Measurements from ENCODE around the gene SPDYC. TPM values are rescaled to one million over a fixed set of nuclear protein-coding genes. Genes with fewer than 3 reads are reported as not detected.

The SPDYC gene
- total RNA-seq, 2 donors from 2014 or later, result not detected

DNA sequence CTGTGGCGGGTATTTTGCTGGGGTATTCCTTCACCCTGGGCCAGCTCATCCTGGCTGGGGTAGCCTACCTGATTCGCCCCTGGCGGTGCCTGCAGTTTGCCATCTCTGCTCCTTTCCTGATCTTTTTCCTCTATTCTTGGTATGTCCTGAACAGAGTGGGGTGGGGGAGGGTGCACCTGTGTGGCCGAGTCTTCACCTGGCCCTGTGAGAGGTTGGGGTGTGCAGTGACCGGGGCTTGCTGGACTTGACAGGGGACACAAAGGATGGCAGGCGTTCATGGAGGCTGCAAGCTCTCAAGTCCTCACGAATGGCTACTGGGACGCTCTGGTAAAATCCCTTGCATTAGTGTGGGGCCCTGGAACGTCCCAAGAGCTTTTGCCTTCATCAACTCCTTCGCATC lies 51.0 kb downstream of the SPDYC start:
- no peak for TF ChIP-seq POLR2A (IDR thresholded peaks at IDR 0.05)
- TF ChIP-seq POLR2AphosphoS5 (IDR thresholded peaks at IDR 0.05), result no peak
- TF ChIP-seq CTCF (IDR thresholded peaks at IDR 0.05), result no peak
- Histone ChIP-seq H3K36me3 (no peaks in the 10 kb centered on the region), H3K4me3 (no peak overlapping the region), H3K27me3 (replicated peaks; ENCODE audit: insufficient read depth) (no peaks in the 10 kb centered on the region), H3K27ac (no peak overlapping the region), H3K9me3 (no peaks in the 10 kb centered on the region), H3K4me1 (replicated peaks) (no peaks in the 10 kb centered on the region)
- no peak for DNase-seq (ENCODE audit: low spot score)
- intact Hi-C loops (cut with DNase I), result no loop called here
- WGBS, result 98% methylated on average over 10 of the region's 10 CpGs

Small RNAs within 50 kb of the gene (microRNA-seq; reads per million reads assigned to microRNA genes)
- 0.67 reads per million for gene MIR6751

Small RNAs within 50 kb of the gene (small RNA-seq; reads per million reads assigned to genes)
- 0 reads per million in 2 donors for gene HIGD1AP10
- gene PDCL2P2, result 0 reads per million in 2 donors
- 0 reads per million in 2 donors for gene RNU2-23P

Other genes starting within 250 kb of the SPDYC start
- gene PPP2R5B, start 245.5 kb upstream of the SPDYC start, total RNA-seq, result 10 to 100 TPM; 14.1 to 32.6 TPM
- not detected for gene GPHA2, start 234.3 kb upstream of the SPDYC start, total RNA-seq
- 1 to 10 TPM in 1 of 2 donors, not detected in 1; 7.4 TPM for gene MAJIN, start 198.1 kb upstream of the SPDYC start, total RNA-seq
- gene BATF2, start 173.3 kb upstream of the SPDYC start, total RNA-seq, result 1 to 10 TPM; 1.5 TPM
- 100 to 1,000 TPM in 1 of 2 donors, 10 to 100 TPM in 1; 86.5 to 135 TPM for gene ARL2, start 156.1 kb upstream of the SPDYC start, total RNA-seq
- gene SNX15, start 142.8 kb upstream of the SPDYC start, total RNA-seq, result 10 to 100 TPM; 23.4 to 25.2 TPM
- 10 to 100 TPM; 25.0 to 29.4 TPM for gene SAC3D1, start 129.0 kb upstream of the SPDYC start, total RNA-seq
- 10 to 100 TPM in 1 of 2 donors, 1 to 10 TPM in 1; 8.5 to 15.6 TPM for gene NAALADL1, start 111.7 kb upstream of the SPDYC start, total RNA-seq
- 10 to 100 TPM in 1 of 2 donors, 1 to 10 TPM in 1; 2.3 to 17.8 TPM for gene CDCA5, start 86.2 kb upstream of the SPDYC start, total RNA-seq
- gene ZFPL1, start 86.0 kb upstream of the SPDYC start, total RNA-seq, result 10 to 100 TPM; 61.6 to 62.6 TPM
- 100 to 1,000 TPM; 323 to 542 TPM for gene VPS51, start 74.0 kb upstream of the SPDYC start, total RNA-seq
- gene TM7SF2, start 58.4 kb upstream of the SPDYC start, total RNA-seq, result 100 to 1,000 TPM in 1 of 2 donors, 10 to 100 TPM in 1; 73.9 to 185 TPM
- gene ZNHIT2, start 52.5 kb upstream of the SPDYC start, total RNA-seq, result 10 to 100 TPM; 32.7 to 37.8 TPM
- 100 to 1,000 TPM; 654 to 691 TPM for gene FAU, start 48.1 kb upstream of the SPDYC start, total RNA-seq
- 100 to 1,000 TPM in 1 of 2 donors, 10 to 100 TPM in 1; 99.9 to 113 TPM for gene MRPL49, start 47.9 kb upstream of the SPDYC start, total RNA-seq
- 100 to 1,000 TPM in 1 of 2 donors, 10 to 100 TPM in 1; 89.7 to 108 TPM for gene SYVN1, start 35.7 kb upstream of the SPDYC start, total RNA-seq
- gene CAPN1, start 11.7 kb downstream of the SPDYC start, total RNA-seq, result 100 to 1,000 TPM; 215 to 374 TPM
- 10 to 100 TPM; 21.6 to 25.9 TPM for gene POLA2, start 91.7 kb downstream of the SPDYC start, total RNA-seq
- 1 to 10 TPM; 7.7 to 8.7 TPM for gene CDC42EP2, start 144.6 kb downstream of the SPDYC start, total RNA-seq
- gene DPF2, start 163.6 kb downstream of the SPDYC start, total RNA-seq, result 10 to 100 TPM; 39.3 to 74.1 TPM
- 1 to 10 TPM in 1 of 2 donors, under 1 TPM in 1; 0.27 to 4.7 TPM for gene TIGD3, start 184.5 kb downstream of the SPDYC start, total RNA-seq
- 10 to 100 TPM; 11.7 to 13.3 TPM for gene SLC25A45, start 212.4 kb downstream of the SPDYC start, total RNA-seq
- 100 to 1,000 TPM in 1 of 2 donors, 10 to 100 TPM in 1; 36.1 to 106 TPM for gene FRMD8, start 216.4 kb downstream of the SPDYC start, total RNA-seq